Measurements from ENCODE around the gene MXRA7. TPM values are rescaled to one million over a fixed set of nuclear protein-coding genes. Genes with fewer than 3 reads are reported as not detected.
"Not testable (repeated sequence)": the region's sequence is repeated elsewhere in the genome, so short reads cannot be mapped to it uniquely, and the experiment has no call there.

Gene MXRA7
- total RNA-seq, 2 experiments from 2014 or later, result 8.4 to 8.6 TPM

DNA sequence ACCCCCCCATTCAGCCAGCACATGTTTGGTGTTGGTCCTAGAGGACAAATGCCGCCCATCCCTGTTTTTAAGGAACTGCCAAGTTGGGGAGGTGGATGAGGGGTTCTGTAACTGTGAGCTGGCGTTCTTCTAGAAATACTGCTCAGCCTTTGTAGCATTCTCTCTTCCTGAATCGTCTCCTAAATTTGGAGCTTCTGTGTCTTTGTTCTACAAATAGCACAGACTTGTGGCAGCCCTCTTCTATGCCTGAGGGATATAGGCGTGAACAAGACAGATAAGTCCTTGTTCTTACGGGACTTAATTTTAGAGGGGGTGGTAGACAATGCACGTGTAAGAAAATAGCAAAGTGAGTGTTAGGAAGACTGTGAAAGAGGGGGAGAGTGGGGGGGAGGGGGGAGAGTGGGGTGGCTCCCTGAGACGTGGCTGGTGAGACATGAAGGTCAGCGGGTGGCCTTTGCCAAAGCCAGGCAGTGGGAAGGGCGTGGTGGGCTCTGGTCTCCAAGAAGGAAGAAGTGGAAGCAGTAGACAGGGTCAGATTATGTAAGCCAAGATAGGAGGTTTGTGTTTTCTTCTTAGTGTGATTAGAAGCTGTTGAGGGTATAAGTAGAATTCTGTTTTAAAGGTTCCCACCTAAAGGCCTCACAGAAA lies 37.1 kb upstream of the MXRA7 start:
- no peak overlapping the region for H3K27ac Mint-ChIP-seq
- CTCF ChIA-PET, result no interaction called here
- POLR2A ChIA-PET, result interaction anchor here (0.7 to 3.0 kb wide), 3 partner anchors 11 to 376 kb away, joined by 3 to 11 read pairs (median 4); partner anchors contain the start of gene SRSF2

DNA sequence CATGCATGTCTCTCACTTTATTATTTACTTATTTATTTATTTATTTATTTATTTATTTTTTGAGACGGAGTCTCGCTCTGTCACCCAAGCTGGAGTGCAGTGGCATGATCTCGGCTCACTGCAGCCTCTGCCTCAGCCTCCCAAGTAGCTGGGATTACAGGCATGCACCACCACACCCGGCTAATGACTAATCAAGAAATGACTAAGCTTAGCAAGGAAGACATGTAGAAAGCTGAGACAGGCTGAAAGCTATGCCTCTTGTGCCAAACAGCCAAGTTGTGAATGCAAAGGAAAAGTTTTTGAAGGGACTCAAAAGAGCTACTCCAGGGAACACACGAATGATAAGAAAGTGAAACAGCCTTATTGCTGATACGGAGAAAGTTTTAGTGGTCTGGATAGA lies 35.0 kb upstream of the MXRA7 start:
- peak; percentile 34 for ATAC-seq
- H3K36me3 Mint-ChIP-seq (ENCODE audit: low read depth), result peaks cover 27% of the 10 kb centered on the region
- H3K9me3 Mint-ChIP-seq; H3K27ac Mint-ChIP-seq; H3K27me3 Mint-ChIP-seq; intact Hi-C loops (cut with micrococcal nuclease); DNase-seq; H3K4me1 Mint-ChIP-seq (ENCODE audit: low read depth); H3K4me3 Mint-ChIP-seq: not testable (repeated sequence)
- POLR2A ChIA-PET, result interaction anchor here (0.6 to 3.0 kb wide), 3 partner anchors 8 to 14 kb away, joined by 3 to 11 read pairs (median 6); partner anchors contain the start of genes MFSD11 and SRSF2
- CTCF ChIA-PET, result interaction anchor here (1.2 kb wide), 1 partner anchor 33 kb away, joined by 7 read pairs; no protein-coding TSS in a partner anchor

More for the DNA sequence above, 37.1 kb upstream of the MXRA7 start:
- TF ChIP-seq, protein P1, sequence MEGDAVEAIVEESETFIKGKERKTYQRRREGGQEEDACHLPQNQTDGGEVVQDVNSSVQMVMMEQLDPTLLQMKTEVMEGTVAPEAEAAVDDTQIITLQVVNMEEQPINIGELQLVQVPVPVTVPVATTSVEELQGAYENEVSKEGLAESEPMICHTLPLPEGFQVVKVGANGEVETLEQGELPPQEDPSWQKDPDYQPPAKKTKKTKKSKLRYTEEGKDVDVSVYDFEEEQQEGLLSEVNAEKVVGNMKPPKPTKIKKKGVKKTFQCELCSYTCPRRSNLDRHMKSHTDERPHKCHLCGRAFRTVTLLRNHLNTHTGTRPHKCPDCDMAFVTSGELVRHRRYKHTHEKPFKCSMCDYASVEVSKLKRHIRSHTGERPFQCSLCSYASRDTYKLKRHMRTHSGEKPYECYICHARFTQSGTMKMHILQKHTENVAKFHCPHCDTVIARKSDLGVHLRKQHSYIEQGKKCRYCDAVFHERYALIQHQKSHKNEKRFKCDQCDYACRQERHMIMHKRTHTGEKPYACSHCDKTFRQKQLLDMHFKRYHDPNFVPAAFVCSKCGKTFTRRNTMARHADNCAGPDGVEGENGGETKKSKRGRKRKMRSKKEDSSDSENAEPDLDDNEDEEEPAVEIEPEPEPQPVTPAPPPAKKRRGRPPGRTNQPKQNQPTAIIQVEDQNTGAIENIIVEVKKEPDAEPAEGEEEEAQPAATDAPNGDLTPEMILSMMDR (IDR thresholded peaks at IDR 0.05), result no peak
- H3K27me3 Mint-ChIP-seq, result no peaks in the 10 kb centered on the region
- intact Hi-C loops (cut with micrococcal nuclease), result no loop called here
- H3K36me3 Mint-ChIP-seq (ENCODE audit: low read depth), result peaks cover 23% of the 10 kb centered on the region
- DNase-seq (no peak), ATAC-seq (no peak)
- no peak overlapping the region for H3K4me3 Mint-ChIP-seq
- H3K4me1 Mint-ChIP-seq (ENCODE audit: low read depth), result peaks cover 13% of the 10 kb centered on the region
- no peaks in the 10 kb centered on the region for H3K9me3 Mint-ChIP-seq

GRCh38 chr17:76744747-76745146 lies 34.0 kb upstream of the MXRA7 start:
- peaks cover 12% of the 10 kb centered on the region for H3K4me1 Mint-ChIP-seq (ENCODE audit: low read depth)
- POLR2A ChIA-PET, result interaction anchor here (0.9 to 2.4 kb wide), 2 partner anchors 10 to 21 kb away, joined by 3 to 7 read pairs; no protein-coding TSS in a partner anchor
- no peak overlapping the region for H3K4me3 Mint-ChIP-seq
- H3K27ac Mint-ChIP-seq, result no peak overlapping the region
- H3K36me3 Mint-ChIP-seq (ENCODE audit: low read depth), result peaks cover 24% of the 10 kb centered on the region
- TF ChIP-seq, protein P1 (IDR thresholded peaks at IDR 0.05), result no peak
- no peaks in the 10 kb centered on the region for H3K27me3 Mint-ChIP-seq
- no peaks in the 10 kb centered on the region for H3K9me3 Mint-ChIP-seq
- ATAC-seq (no peak), DNase-seq (no peak)
- CTCF ChIA-PET, result no interaction called here
- intact Hi-C loops (cut with micrococcal nuclease), result no loop called here

GRCh38 chr17:76742958-76743357 lies 32.2 kb upstream of the MXRA7 start:
- intact Hi-C loops (cut with micrococcal nuclease), result no loop called here
- ChIA-PET POLR2A (interaction anchor here (0.5 to 2.4 kb wide), 5 partner anchors 8 to 29 kb away, joined by 3 to 11 read pairs (median 5); no protein-coding TSS in a partner anchor), CTCF (interaction anchor here (0.7 to 1.4 kb wide), 2 partner anchors 28 to 29 kb away, joined by 3 to 5 read pairs; no protein-coding TSS in a partner anchor)
- Mint-ChIP-seq H3K9me3 (no peaks in the 10 kb centered on the region), H3K27ac (no peak overlapping the region), H3K36me3 (ENCODE audit: low read depth) (peaks cover 23% of the 10 kb centered on the region), H3K4me1 (ENCODE audit: low read depth) (peaks cover 27% of the 10 kb centered on the region), H3K27me3 (no peaks in the 10 kb centered on the region), H3K4me3 (no peak overlapping the region)
- DNase-seq (no peak), ATAC-seq (no peak)
- TF ChIP-seq, protein P1 (IDR thresholded peaks at IDR 0.05), result no peak

GRCh38 chr17:76740329-76741118 lies 29.8 kb upstream of the MXRA7 start:
- H3K9me3 Mint-ChIP-seq, result no peaks in the 10 kb centered on the region
- peaks cover 23% of the 10 kb centered on the region for H3K4me1 Mint-ChIP-seq (ENCODE audit: low read depth)
- DNase-seq, result no peak
- ChIA-PET POLR2A (interaction anchor here (4.4 kb wide), 1 partner anchor 13 kb away, joined by 38 read pairs; no protein-coding TSS in a partner anchor), CTCF (interaction anchor here (1.4 to 3.1 kb wide), 2 partner anchors 13 to 26 kb away, joined by 3 to 13 read pairs; no protein-coding TSS in a partner anchor)
- intact Hi-C loops (cut with micrococcal nuclease), result no loop called here
- H3K27me3 Mint-ChIP-seq, result no peaks in the 10 kb centered on the region
- ATAC-seq, result no peak
- no peak overlapping the region for H3K27ac Mint-ChIP-seq
- peaks cover 25% of the 10 kb centered on the region for H3K36me3 Mint-ChIP-seq (ENCODE audit: low read depth)
- H3K4me3 Mint-ChIP-seq, result no peak overlapping the region
- TF ChIP-seq, protein P1 (IDR thresholded peaks at IDR 0.05), result no peak

- intact Hi-C loops (cut with micrococcal nuclease); H3K9me3 Mint-ChIP-seq; DNase-seq; H3K4me3 Mint-ChIP-seq; H3K27me3 Mint-ChIP-seq; H3K27ac Mint-ChIP-seq; ATAC-seq: not testable (repeated sequence)
- H3K36me3 Mint-ChIP-seq (ENCODE audit: low read depth), result peaks cover 30% of the 10 kb centered on the region
- POLR2A ChIA-PET, result interaction anchor here (0.9 to 8.6 kb wide), 4 partner anchors 13 to 181 kb away, joined by 3 to 184 read pairs (median 22); partner anchors contain the start of genes JMJD6 and METTL23
- CTCF ChIA-PET, result interaction anchor here (1.0 to 3.1 kb wide), 3 partner anchors 12 to 115 kb away, joined by 3 to 13 read pairs (median 4); no protein-coding TSS in a partner anchor
- H3K4me1 Mint-ChIP-seq (ENCODE audit: low read depth), result peaks cover 20% of the 10 kb centered on the region
These were observed 28.9 kb upstream of the MXRA7 start for GRCh38 chr17:76739568-76740115.

Measured in activated CD8-positive, alpha-beta T cell treated with anti-CD3 and anti-CD28 coated beads for 36 hours (primary cell).